Brain pericyte (primary cell): ENCODE results near the gene MAGED4.
"Not testable (repeated sequence)": the region's sequence is repeated elsewhere in the genome, so short reads cannot be mapped to it uniquely, and the experiment has no call there.

Source experiments
- DNase-seq: peaks from one replicate; pipeline ENCODE4 v3.0.0-alpha.2; 2012; ENCODE audit warnings: low read depth, low spot score

Gene MAGED4

GRCh38 chrX:52184440-52185077, at the start of gene MAGED4:
Gene MAGED4, plus strand, starts transcription at chrX:52184888. Its CDS starts 1,035 bp downstream, at chrX:52185923.
- not testable (repeated sequence) for DNase-seq

DNA sequence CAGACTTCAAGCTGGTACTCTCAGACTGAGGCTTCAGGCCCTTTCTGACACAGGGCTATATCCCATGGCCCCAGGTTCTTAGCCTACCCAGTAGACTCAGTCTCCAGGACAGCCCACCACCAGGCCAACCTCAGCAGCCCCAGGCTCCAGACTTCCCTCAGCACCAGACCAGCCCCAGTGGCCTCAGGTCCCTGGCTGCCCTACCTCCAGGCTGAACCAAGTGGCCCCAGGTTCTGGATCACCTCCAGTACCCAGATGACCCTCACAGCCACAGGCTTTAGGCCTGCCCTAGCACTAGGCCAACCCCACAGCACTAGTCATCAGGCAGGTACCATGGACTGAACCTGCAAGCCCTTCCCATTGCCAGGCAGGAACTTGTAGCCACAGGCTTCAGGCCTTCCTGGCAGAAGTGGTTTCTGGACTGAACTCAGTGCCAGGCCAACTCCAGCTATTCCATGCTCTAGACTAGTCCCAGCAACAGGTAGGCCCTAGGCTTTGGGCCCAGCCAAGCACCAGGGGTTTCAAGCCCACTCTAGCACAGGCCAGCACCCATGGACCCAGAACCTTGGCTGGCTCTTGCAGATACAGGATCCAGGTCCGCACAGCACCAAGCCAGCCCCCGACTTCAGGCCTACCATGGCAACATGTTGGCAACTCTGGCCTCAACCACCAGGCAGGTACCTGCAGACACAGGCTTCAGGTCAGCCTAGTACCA, 45.7 kb upstream of the MAGED4 start:
- DNase-seq = no peak

- no peak for DNase-seq
Measured at GRCh38 chrX:52139545-52139895, 45.2 kb upstream of the MAGED4 start.

GRCh38 chrX:52140020-52140419, 44.7 kb upstream of the MAGED4 start:
- no peak for DNase-seq

DNA sequence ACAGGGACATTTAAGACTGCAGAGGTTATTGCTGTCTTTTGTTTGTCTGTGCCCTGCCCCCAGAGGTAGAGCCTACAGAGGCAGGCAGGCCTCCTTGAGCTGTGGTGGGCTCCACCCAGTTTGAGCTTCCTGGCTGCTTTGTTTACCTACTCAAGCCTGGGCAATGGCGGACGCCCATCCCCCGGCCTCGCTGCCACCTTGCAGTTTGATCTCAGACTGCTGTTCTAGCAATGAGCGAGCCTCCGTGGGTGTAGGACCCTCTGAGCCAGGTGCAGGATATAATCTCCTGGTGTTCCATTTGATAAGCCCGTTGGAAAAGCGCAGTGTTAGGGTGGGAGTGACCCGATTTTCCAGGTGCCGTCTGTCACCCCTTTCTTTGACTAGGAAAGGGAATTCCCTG, 34.0 kb upstream of the MAGED4 start:
- not testable (repeated sequence) for DNase-seq

DNA sequence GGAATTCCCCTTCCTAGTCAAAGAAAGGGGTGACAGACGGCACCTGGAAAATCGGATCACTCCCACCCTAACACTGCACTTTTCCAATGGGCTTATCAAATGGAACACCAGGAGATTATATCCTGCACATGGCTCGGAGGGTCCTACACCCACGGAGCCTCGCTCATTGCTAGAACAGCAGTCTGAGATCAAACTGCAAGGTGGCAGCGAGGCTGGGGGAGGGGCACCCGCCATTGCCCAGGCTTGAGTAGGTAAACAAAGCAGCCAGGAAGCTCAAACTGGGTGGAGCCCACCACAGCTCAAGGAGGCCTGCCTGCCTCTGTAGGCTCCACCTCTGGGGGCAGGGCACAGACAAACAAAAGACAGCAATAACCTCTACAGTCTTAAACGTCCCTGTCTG, 24.5 kb upstream of the MAGED4 start:
- not testable (repeated sequence) for DNase-seq

DNA sequence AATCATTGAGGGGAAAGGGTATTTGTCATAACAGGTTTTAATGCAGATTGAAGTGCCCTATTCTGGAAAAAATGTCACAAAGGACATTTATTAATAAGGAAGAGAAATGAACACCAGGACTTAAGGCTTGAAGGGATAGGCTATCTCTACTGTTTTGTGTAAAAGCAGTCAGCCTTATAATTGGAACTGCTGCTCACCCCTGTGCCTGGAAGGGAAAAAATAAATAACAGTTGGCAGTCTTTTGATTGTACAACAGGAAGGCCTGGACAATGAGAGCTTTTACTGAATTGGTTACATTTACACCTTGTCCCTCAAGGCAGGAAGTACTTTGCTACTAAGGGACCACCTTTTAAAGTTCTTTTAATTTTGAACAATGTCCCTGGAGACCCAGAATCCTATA, 17.8 kb upstream of the MAGED4 start:
- DNase-seq = no peak

DNA sequence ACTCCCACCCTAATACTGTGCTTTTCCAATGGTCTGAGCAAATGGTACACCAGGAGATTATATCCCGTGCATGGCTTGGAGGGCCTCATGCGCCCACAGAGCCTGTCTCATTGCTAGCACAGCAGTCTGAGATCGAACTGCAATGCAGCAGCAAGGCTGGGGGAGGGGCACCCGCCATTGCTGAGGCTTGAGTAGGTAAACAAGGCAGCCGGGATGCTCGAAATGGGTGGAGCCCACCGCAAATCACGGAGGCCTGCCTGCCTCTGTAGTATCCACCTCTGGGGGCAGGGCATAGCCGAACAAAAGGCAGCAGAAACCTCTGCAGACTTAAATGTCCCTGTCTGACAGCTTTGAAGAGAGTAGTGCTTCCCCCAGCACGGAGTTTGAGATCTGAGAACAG, 13.6 kb upstream of the MAGED4 start:
- DNase-seq = not testable (repeated sequence)

DNA sequence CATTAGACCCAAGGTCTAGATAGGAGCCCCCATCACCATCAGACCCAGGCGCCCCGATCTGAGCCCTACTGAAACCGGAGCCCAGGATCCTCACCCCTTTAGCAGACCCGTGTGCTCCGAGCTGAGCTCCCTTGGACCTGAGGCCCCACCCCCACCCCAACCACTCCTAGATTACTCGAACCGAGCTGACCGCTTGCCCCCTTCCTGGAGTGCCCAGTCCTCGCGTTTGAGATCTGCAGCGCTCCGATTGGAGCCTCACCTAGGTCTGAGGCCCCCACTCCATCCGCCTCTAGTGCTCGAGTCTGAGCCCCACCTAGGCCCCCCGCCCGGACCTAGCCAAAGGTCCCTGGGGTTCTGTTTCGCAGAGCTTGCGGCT, 378 bp downstream of the MAGED4 start:
- DNase-seq = not testable (repeated sequence)

- DNase-seq = not testable (repeated sequence)
Measured at GRCh38 chrX:52211405-52211804, 26.7 kb downstream of the MAGED4 start.

DNA sequence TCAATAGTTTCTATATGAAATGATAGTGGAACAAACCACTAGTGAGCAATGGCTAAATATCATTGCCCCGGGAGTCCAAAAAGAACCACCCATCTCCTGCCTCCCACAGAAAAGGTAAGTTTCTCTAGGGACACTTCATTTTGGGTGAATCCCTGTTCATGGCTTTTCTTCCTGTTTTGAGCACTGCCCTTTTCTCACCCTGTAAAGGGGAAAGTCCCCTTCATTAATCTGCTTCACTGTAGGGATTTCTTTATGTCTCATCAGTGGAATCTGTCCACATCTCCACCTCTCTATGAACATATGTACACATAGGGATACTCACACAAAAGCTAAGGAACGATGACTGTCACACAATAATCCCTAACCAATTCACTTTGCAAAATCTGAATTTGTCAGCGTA, 28.6 kb downstream of the MAGED4 start:
- DNase-seq = no peak

- no peak for DNase-seq
Measured at GRCh38 chrX:52216541-52216940, 31.9 kb downstream of the MAGED4 start.

DNA sequence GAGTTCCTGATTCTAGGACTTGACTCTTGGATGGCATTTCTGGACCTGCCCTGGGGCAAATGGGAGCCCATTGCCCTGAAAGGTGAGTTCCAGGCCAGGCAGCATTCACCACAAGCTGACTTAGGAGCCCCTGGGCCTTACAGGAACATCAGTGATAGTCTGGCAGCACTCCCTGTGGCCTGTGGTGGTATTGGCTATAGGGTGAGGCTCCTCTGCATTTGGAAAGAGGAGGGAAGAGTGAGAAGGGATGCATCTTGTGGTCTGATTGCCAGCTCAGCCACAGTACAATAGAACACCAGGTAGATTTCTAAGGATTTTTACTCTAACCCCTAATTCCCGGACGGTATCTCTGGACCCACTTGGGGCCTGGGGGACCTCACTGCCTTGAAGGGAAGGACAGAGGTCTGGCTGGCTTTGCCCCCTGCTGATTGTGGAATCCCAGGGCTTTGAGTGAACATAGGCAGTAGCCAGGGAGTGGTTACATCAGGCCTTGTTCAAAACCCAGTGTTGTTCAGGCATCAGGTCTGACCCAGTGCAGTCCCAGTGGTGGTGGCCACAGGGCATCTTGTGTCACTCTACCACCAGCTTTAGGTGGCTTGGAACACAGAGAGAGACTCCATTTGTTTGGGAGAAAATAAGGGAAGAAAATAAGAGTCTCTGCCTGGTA, 32.9 kb downstream of the MAGED4 start:
- no peak for DNase-seq

DNA sequence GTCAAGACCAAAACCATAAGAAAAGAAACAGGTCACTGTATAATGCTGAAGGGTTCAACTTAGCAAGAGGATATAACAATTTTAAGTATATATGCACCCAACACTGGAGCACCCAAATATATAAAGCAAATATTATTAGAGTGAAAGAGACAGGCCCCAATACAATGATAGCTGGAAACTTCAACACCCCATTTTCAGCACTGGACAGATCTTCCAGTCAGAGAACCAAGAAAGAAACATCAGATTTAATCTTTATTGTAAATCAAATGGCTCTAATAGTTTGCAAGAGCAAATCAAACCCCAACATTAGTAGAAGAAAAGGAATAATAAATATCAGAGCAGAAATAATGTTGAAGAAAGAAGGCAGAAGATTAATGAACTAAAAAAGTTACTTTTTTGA, 36.2 kb downstream of the MAGED4 start:
- DNase-seq = no peak
